Suppressor macrophage treated with lipopolysaccharide for 1 hour (primary cell): ENCODE data around the gene ENPP7.
"Not testable (repeated sequence)": the region's sequence is repeated elsewhere in the genome, so short reads cannot be mapped to it uniquely, and the experiment has no call there.

Experiments used
- DNase-seq, 3 donors: peaks; one replicate each; pipeline ENCODE4 v3.0.0-alpha.2; 2020 to 2022

Gene ENPP7

GRCh38 chr17:79749958-79750357 lies 19.2 kb downstream of the ENPP7 start:
- no peak for DNase-seq

- DNase-seq = no peak
These were observed 20.2 kb downstream of the ENPP7 start for GRCh38 chr17:79750650-79751545.

GRCh38 chr17:79752175-79752574 lies 21.4 kb downstream of the ENPP7 start:
- DNase-seq = peak; percentile 82 to 88 (median 85)

GRCh38 chr17:79754370-79754769 lies 23.6 kb downstream of the ENPP7 start:
- DNase-seq = no peak

- DNase-seq = not testable (repeated sequence)
These were observed 24.2 kb downstream of the ENPP7 start for GRCh38 chr17:79754903-79755302.

- DNase-seq = no peak
These were observed 24.8 kb downstream of the ENPP7 start for GRCh38 chr17:79755591-79755990.

- no peak for DNase-seq
These were observed 26.5 kb downstream of the ENPP7 start for GRCh38 chr17:79757140-79757745.

- DNase-seq = no peak
These were observed 27.5 kb downstream of the ENPP7 start for GRCh38 chr17:79758271-79758670.

- no peak for DNase-seq
These were observed 29.6 kb downstream of the ENPP7 start for GRCh38 chr17:79760197-79760906.

GRCh38 chr17:79761894-79762589 lies 31.3 kb downstream of the ENPP7 start:
- DNase-seq = no peak

- no peak for DNase-seq
These were observed 35.0 kb downstream of the ENPP7 start for GRCh38 chr17:79765708-79766107.

GRCh38 chr17:79769570-79770506 lies 39.1 kb downstream of the ENPP7 start:
- peak in 1 of 3 donors; percentile 31 for DNase-seq

GRCh38 chr17:79771276-79771675 lies 40.5 kb downstream of the ENPP7 start:
- no peak for DNase-seq

GRCh38 chr17:79772726-79773125 lies 42.0 kb downstream of the ENPP7 start:
- DNase-seq = not testable (repeated sequence)

- no peak for DNase-seq
These were observed 43.8 kb downstream of the ENPP7 start for GRCh38 chr17:79774561-79774975.

GRCh38 chr17:79775632-79776031 lies 44.9 kb downstream of the ENPP7 start:
- no peak for DNase-seq

GRCh38 chr17:79776376-79777119 lies 45.8 kb downstream of the ENPP7 start:
- no peak for DNase-seq

GRCh38 chr17:79777120-79777893 lies 46.6 kb downstream of the ENPP7 start:
- peak; percentile 37 to 66 (median 53) for DNase-seq

GRCh38 chr17:79777894-79778503 lies 47.3 kb downstream of the ENPP7 start, which contains the start of gene CBX2:
CBX2 (plus strand) TSS chr17:79778148; CDS start chr17:79778236, 88 bp downstream.
- peak; percentile 84 to 96 (median 94) for DNase-seq
